Neural progenitor cell (in vitro differentiated cells): Measurements from ENCODE around the gene ZNF599. TPM values are rescaled to one million over a fixed set of nuclear protein-coding genes. Genes with fewer than 3 reads are reported as not detected.

Source experiments
- DNase-seq: peaks from one replicate; pipeline ENCODE4 v3.0.0-alpha.2; 2016; ENCODE audit warnings: low spot score
- H2AFZ ChIP-seq: fragments of 200-600 bp; sonication (generic); replicated peaks from 2 replicates; pipeline ENCODE4 v1.6.1; 2016; ENCODE audit warnings: antibody characterized with exemption
- H3F3A ChIP-seq: fragments of 200-600 bp; sonication (generic); 2 replicates; pipeline ENCODE4 v1.6.1; 2016; ENCODE audit warnings: antibody characterized with exemption, low read depth
- H3K27ac ChIP-seq: fragments of 200-600 bp; sonication (generic); 2 replicates; pipeline ENCODE4 v1.5.1; 2016; ENCODE audit warnings: mild to moderate bottlenecking
- H3K27me3 ChIP-seq: fragments of 200-600 bp; sonication (generic); 2 replicates; pipeline ENCODE4 v1.6.1; 2016; ENCODE audit warnings: mild to moderate bottlenecking, moderate library complexity
- H3K36me3 ChIP-seq: fragments of 200-600 bp; sonication (generic); 2 replicates; pipeline ENCODE4 v1.5.1; 2016
- H3K4me1 ChIP-seq: fragments of 200-600 bp; sonication (generic); 2 replicates; pipeline ENCODE4 v1.6.1; 2016; ENCODE audit warnings: mixed run types
- H3K4me2 ChIP-seq: fragments of 200-600 bp; sonication (generic); 2 replicates; pipeline ENCODE4 v1.6.1; 2016
- H3K4me3 ChIP-seq: fragments of 200-600 bp; sonication (generic); 2 replicates; pipeline ENCODE4 v1.5.1; 2016
- H3K79me2 ChIP-seq: fragments of 200-600 bp; sonication (generic); 2 replicates; pipeline ENCODE4 v1.6.1; 2016; ENCODE audit warnings: low read depth
- H3K9ac ChIP-seq: fragments of 200-600 bp; sonication (generic); 2 replicates; pipeline ENCODE4 v1.6.1; 2016
- H3K9me3 ChIP-seq: fragments of 200-600 bp; sonication (generic); 2 replicates; pipeline ENCODE4 v1.5.1; 2016; ENCODE audit warnings: low read depth
- H4K20me1 ChIP-seq: fragments of 200-600 bp; sonication (generic); 2 replicates; pipeline ENCODE4 v1.6.1; 2016; ENCODE audit warnings: low read depth
- H3K27ac Mint-ChIP-seq: 3 replicates; pipeline ENCODE4 v1.8.0; 2021; ENCODE audit warnings: mixed read lengths
- H3K27me3 Mint-ChIP-seq: 2 replicates; pipeline ENCODE4 v1.8.0; 2022; ENCODE audit warnings: low read depth, mild to moderate bottlenecking, inconsistent platforms, moderate library complexity, mixed read lengths; ENCODE audit not compliant: insufficient read depth
- H3K36me3 Mint-ChIP-seq: 3 replicates; pipeline ENCODE4 v1.8.0; 2021; ENCODE audit warnings: mixed read lengths
- H3K4me1 Mint-ChIP-seq: 3 replicates; pipeline ENCODE4 v1.8.0; 2021; ENCODE audit warnings: mixed read lengths
- H3K4me3 Mint-ChIP-seq: 3 replicates; pipeline ENCODE4 v1.8.0; 2021; ENCODE audit warnings: mild to moderate bottlenecking, moderate library complexity, mixed read lengths
- H3K9me3 Mint-ChIP-seq: 3 replicates; pipeline ENCODE4 v1.8.0; 2020; ENCODE audit warnings: mixed read lengths
- CTCF ChIP-seq: fragments of 200-600 bp; sonication (generic); IDR thresholded peaks from 2 replicates; pipeline ENCODE4 v1.5.1; 2017; ENCODE audit warnings: antibody characterized with exemption, mild to moderate bottlenecking
- EZH2 ChIP-seq: fragments of 200-600 bp; sonication (generic); IDR thresholded peaks from 2 replicates; pipeline ENCODE4 v1.6.1; 2017; ENCODE audit warnings: antibody characterized with exemption, mild to moderate bottlenecking, moderate library complexity
- EZH2phosphoT487 ChIP-seq: fragments of 200-600 bp; sonication (generic); IDR thresholded peaks from 2 replicates; pipeline ENCODE4 v1.6.1; 2017; ENCODE audit warnings: antibody characterized with exemption
- total RNA-seq: library from RNA; depleted of rRNA; stranded (reverse); fragments of >200 nt; gene quantifications from 2 replicates; pipeline ENCODE4 v1.2.3, GENCODE V29; 2015; ENCODE audit warnings: low replicate concordance

The ZNF599 gene
- total RNA-seq, 1 donor from 2014 or later, result 12.7 TPM

- no peak overlapping the region for H3K4me2 ChIP-seq
- no peaks in the 10 kb centered on the region for H3K4me1 Mint-ChIP-seq
- H3K79me2 ChIP-seq, result no peaks in the 10 kb centered on the region
- H2AFZ ChIP-seq, result no peak overlapping the region
- H3K36me3 Mint-ChIP-seq, result peaks cover 28% of the 10 kb centered on the region
- H4K20me1 ChIP-seq, result no peaks in the 10 kb centered on the region
- H3F3A ChIP-seq, result no peaks in the 10 kb centered on the region
- H3K9me3 ChIP-seq, result peaks cover 4% of the 10 kb centered on the region
- no peak overlapping the region for H3K4me3 Mint-ChIP-seq
- no peak overlapping the region for H3K27ac Mint-ChIP-seq
- H3K27me3 ChIP-seq, result no peaks in the 10 kb centered on the region
- peaks cover 36% of the 10 kb centered on the region for H3K9me3 Mint-ChIP-seq
- no peak overlapping the region for H3K27ac ChIP-seq
- H3K27me3 Mint-ChIP-seq, result no peaks in the 10 kb centered on the region
- no peaks in the 10 kb centered on the region for H3K4me1 ChIP-seq
- TF ChIP-seq EZH2phosphoT487, result no peak
- TF ChIP-seq EZH2, result no peak
- no peak for TF ChIP-seq CTCF
- peaks cover 4% of the 10 kb centered on the region for H3K36me3 ChIP-seq
- no peak for DNase-seq
- H3K4me3 ChIP-seq, result no peak overlapping the region
- H3K9ac ChIP-seq, result no peak overlapping the region
These were observed 27.9 kb downstream of the ZNF599 start for GRCh38 chr19:34744896-34745690.

- H3K36me3 ChIP-seq, result peaks cover 4% of the 10 kb centered on the region
- peak overlapping the region; percentile 97 for H3K27ac Mint-ChIP-seq
- no peaks in the 10 kb centered on the region for H3K27me3 ChIP-seq
- TF ChIP-seq EZH2phosphoT487, result no peak
- no peak for TF ChIP-seq EZH2
- TF ChIP-seq CTCF, result no peak
- peaks cover 8% of the 10 kb centered on the region for H3K4me1 ChIP-seq
- H3K27me3 Mint-ChIP-seq, result peaks cover 4% of the 10 kb centered on the region
- H3K4me3 Mint-ChIP-seq, result peak overlapping the region; percentile 93
- peak overlapping the region; percentile 98 for H2AFZ ChIP-seq
- peak overlapping the region; percentile 86 for H3K4me3 ChIP-seq
- peaks cover 16% of the 10 kb centered on the region for H3K4me1 Mint-ChIP-seq
- H3K9ac ChIP-seq, result peak overlapping the region; percentile 82
- H3K79me2 ChIP-seq, result peaks cover 4% of the 10 kb centered on the region
- DNase-seq, result peak; percentile 7
- peaks cover 15% of the 10 kb centered on the region for H3K9me3 Mint-ChIP-seq
- peak overlapping the region; percentile 94 for H3K27ac ChIP-seq
- H3F3A ChIP-seq, result peaks cover 20% of the 10 kb centered on the region
- H4K20me1 ChIP-seq, result no peaks in the 10 kb centered on the region
- peaks cover 24% of the 10 kb centered on the region for H3K36me3 Mint-ChIP-seq
- no peaks in the 10 kb centered on the region for H3K9me3 ChIP-seq
- H3K4me2 ChIP-seq, result peak overlapping the region; percentile 89
These were observed 38.4 kb downstream of the ZNF599 start for GRCh38 chr19:34734537-34735103.

- Histone ChIP-seq H3K9ac (peak within 1 kb of the TSS; percentile 82), H3K27ac (peak within 1 kb of the TSS; percentile 94), H3F3A (peaks cover 20% of the 10 kb centered on the region), H3K36me3 (no peaks in the 10 kb centered on the region), H3K4me3 (peak within 1 kb of the TSS; percentile 86), H3K4me2 (peak within 1 kb of the TSS; percentile 89), H3K4me1 (peaks cover 8% of the 10 kb centered on the region), H3K27me3 (no peaks in the 10 kb centered on the region), H2AFZ (peak within 1 kb of the TSS; percentile 98), H3K79me2 (peaks cover 4% of the 10 kb centered on the region), H3K9me3 (no peaks in the 10 kb centered on the region), H4K20me1 (no peaks in the 10 kb centered on the region)
- DNase-seq, result peak; percentile 94
- H3K9me3 Mint-ChIP-seq, result peaks cover 12% of the 10 kb centered on the region
- peak within 1 kb of the TSS; percentile 93 for H3K4me3 Mint-ChIP-seq
- H3K27ac Mint-ChIP-seq, result peak within 1 kb of the TSS; percentile 97
- peaks cover 16% of the 10 kb centered on the region for H3K4me1 Mint-ChIP-seq
- peaks cover 4% of the 10 kb centered on the region for H3K27me3 Mint-ChIP-seq
- TF ChIP-seq EZH2phosphoT487 (no peak), CTCF (no peak), EZH2 (no peak)
- H3K36me3 Mint-ChIP-seq, result peaks cover 19% of the 10 kb centered on the region
These were observed 39.1 kb downstream of the ZNF599 start, which contains the start of gene ZNF181 for GRCh38 chr19:34733746-34734536. ZNF181 (plus strand) TSS chr19:34734243; CDS start chr19:34735038, 795 bp downstream.
